Body of pancreas (tissue), 4 donors: ENCODE measurements around the gene F13B.

Experiments used
- POLR2A ChIP-seq, 3 donors: fragments of 450-650 bp; IDR thresholded peaks; one replicate each; pipeline ENCODE4 v1.6.1; 2016; ENCODE audit warnings: antibody characterized with exemption in 3 of 3, mild to moderate bottlenecking in 2 of 3
- TF ChIP-seq, protein P1 (sequence below), 7 experiments: fragments of 450-650 bp in 4 of 7; fragments of 200-600 bp in 3 of 7; sonication (generic) in 3 of 7; IDR thresholded peaks; one replicate each; pipeline ENCODE4 v1.5.1; 2016 to 2019; ENCODE audit warnings: antibody characterized with exemption in 7 of 7

GRCh38 chr1:197080323-197080722, 13.3 kb upstream of the F13B start:
- TF ChIP-seq, protein P1, sequence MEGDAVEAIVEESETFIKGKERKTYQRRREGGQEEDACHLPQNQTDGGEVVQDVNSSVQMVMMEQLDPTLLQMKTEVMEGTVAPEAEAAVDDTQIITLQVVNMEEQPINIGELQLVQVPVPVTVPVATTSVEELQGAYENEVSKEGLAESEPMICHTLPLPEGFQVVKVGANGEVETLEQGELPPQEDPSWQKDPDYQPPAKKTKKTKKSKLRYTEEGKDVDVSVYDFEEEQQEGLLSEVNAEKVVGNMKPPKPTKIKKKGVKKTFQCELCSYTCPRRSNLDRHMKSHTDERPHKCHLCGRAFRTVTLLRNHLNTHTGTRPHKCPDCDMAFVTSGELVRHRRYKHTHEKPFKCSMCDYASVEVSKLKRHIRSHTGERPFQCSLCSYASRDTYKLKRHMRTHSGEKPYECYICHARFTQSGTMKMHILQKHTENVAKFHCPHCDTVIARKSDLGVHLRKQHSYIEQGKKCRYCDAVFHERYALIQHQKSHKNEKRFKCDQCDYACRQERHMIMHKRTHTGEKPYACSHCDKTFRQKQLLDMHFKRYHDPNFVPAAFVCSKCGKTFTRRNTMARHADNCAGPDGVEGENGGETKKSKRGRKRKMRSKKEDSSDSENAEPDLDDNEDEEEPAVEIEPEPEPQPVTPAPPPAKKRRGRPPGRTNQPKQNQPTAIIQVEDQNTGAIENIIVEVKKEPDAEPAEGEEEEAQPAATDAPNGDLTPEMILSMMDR (IDR thresholded peaks at IDR 0.05): no peak
- TF ChIP-seq POLR2A (IDR thresholded peaks at IDR 0.05): no peak
